Activated CD8-positive, alpha-beta T cell treated with anti-CD3 and anti-CD28 coated beads, Interleukin-2, amount 10 ng/mL, durations not matched to agents 7 days and 5 days (primary cell): ENCODE data around the gene GABBR2. TPM values are rescaled to one million over a fixed set of nuclear protein-coding genes. Genes with fewer than 3 reads are reported as not detected.
"Not testable (repeated sequence)": the region's sequence is repeated elsewhere in the genome, so short reads cannot be mapped to it uniquely, and the experiment has no call there.

ENCODE experiments used
- ATAC-seq: fragments of 150-1000 bp; cut with Tn5 transposase; one replicate; pipeline ENCODE4 v1.10.0; 2021; ENCODE audit warnings: moderate library complexity
- CTCF ChIA-PET: fragments of 350-600 bp; sonication (Branson Sonifier 250); formaldehyde crosslinking; loops from one replicate; lab custom pipeline; 2021; ENCODE audit warnings: antibody characterized with exemption; lab: Charles Lee
- POLR2A ChIA-PET: fragments of 350-600 bp; sonication (Branson Sonifier 250); formaldehyde crosslinking; loops from one replicate; lab custom pipeline; 2021; ENCODE audit warnings: antibody characterized with exemption; lab: Charles Lee
- DNase-seq: peaks from one replicate; pipeline ENCODE4 v3.0.0-alpha.2; 2020
- H3K27ac Mint-ChIP-seq: one replicate; pipeline ENCODE4 v1.8.0; 2021; ENCODE audit warnings: mild to moderate bottlenecking, mixed read lengths
- H3K27me3 Mint-ChIP-seq: one replicate; pipeline ENCODE4 v1.8.0; 2021; ENCODE audit warnings: low read depth, mixed read lengths
- H3K36me3 Mint-ChIP-seq: one replicate; pipeline ENCODE4 v1.8.0; 2021; ENCODE audit warnings: low read depth, mixed read lengths
- H3K4me1 Mint-ChIP-seq: one replicate; pipeline ENCODE4 v1.8.0; 2021; ENCODE audit warnings: low read depth, mixed read lengths
- H3K4me3 Mint-ChIP-seq: one replicate; pipeline ENCODE4 v1.8.0; 2021; ENCODE audit warnings: mild to moderate bottlenecking, mixed read lengths
- H3K9me3 Mint-ChIP-seq: one replicate; pipeline ENCODE4 v1.8.0; 2022; ENCODE audit warnings: mixed read lengths; ENCODE audit not compliant: insufficient read depth
- total RNA-seq, 2 experiments: library from RNA; stranded (reverse); gene quantifications; one replicate each; pipeline ENCODE4 v1.2.3, GENCODE V29; 2021

The GABBR2 gene
- total RNA-seq, 2 experiments from 2014 or later, result not detected

- H3K4me3 Mint-ChIP-seq, result no peak overlapping the region
- H3K36me3 Mint-ChIP-seq, result no peaks in the 10 kb centered on the region
- H3K4me1 Mint-ChIP-seq, result no peaks in the 10 kb centered on the region
- POLR2A ChIA-PET, result no interaction called here
- DNase-seq (no peak), ATAC-seq (no peak)
- H3K9me3 Mint-ChIP-seq, result no peaks in the 10 kb centered on the region
- H3K27ac Mint-ChIP-seq, result no peak overlapping the region
- H3K27me3 Mint-ChIP-seq, result peaks cover 9% of the 10 kb centered on the region
- CTCF ChIA-PET, result interaction anchor here (1.0 kb wide), 1 partner anchor 17 kb away, joined by 3 read pairs; no protein-coding TSS in a partner anchor
These were observed 410.3 kb downstream of the GABBR2 start for GRCh38 chr9:98298476-98298875.

GRCh38 chr9:98295824-98296223, 412.9 kb downstream of the GABBR2 start:
- Mint-ChIP-seq H3K27ac (no peak overlapping the region), H3K9me3 (no peaks in the 10 kb centered on the region), H3K4me3 (no peak overlapping the region), H3K4me1 (no peaks in the 10 kb centered on the region), H3K27me3 (peaks cover 17% of the 10 kb centered on the region), H3K36me3 (no peaks in the 10 kb centered on the region)
- ATAC-seq, result no peak
- ChIA-PET CTCF (no interaction called here), POLR2A (no interaction called here)
- DNase-seq, result no peak

GRCh38 chr9:98291820-98292219, 416.9 kb downstream of the GABBR2 start:
- ChIA-PET POLR2A (no interaction called here), CTCF (no interaction called here)
- no peaks in the 10 kb centered on the region for H3K4me1 Mint-ChIP-seq
- no peak for DNase-seq
- no peak overlapping the region for H3K4me3 Mint-ChIP-seq
- H3K27ac Mint-ChIP-seq, result no peak overlapping the region
- ATAC-seq, result no peak
- no peaks in the 10 kb centered on the region for H3K36me3 Mint-ChIP-seq
- H3K27me3 Mint-ChIP-seq, result peaks cover 17% of the 10 kb centered on the region
- no peaks in the 10 kb centered on the region for H3K9me3 Mint-ChIP-seq

- ChIA-PET CTCF (interaction anchor here (0.7 kb wide), 1 partner anchor 395 kb away, joined by 3 read pairs; no protein-coding TSS in a partner anchor), POLR2A (no interaction called here)
- no peak overlapping the region for H3K27ac Mint-ChIP-seq
- DNase-seq, result no peak
- H3K36me3 Mint-ChIP-seq, result no peaks in the 10 kb centered on the region
- no peak for ATAC-seq
- H3K9me3 Mint-ChIP-seq, result no peaks in the 10 kb centered on the region
- peaks cover 11% of the 10 kb centered on the region for H3K27me3 Mint-ChIP-seq
- no peak overlapping the region for H3K4me3 Mint-ChIP-seq
- no peaks in the 10 kb centered on the region for H3K4me1 Mint-ChIP-seq
These were observed 418.3 kb downstream of the GABBR2 start for GRCh38 chr9:98290411-98290810.

- Mint-ChIP-seq H3K4me3 (no peak overlapping the region), H3K9me3 (no peaks in the 10 kb centered on the region), H3K27me3 (peaks cover 11% of the 10 kb centered on the region), H3K4me1 (no peaks in the 10 kb centered on the region), H3K36me3 (no peaks in the 10 kb centered on the region), H3K27ac (no peak overlapping the region)
- POLR2A ChIA-PET, result no interaction called here
- ATAC-seq, result no peak
- CTCF ChIA-PET, result interaction anchor here (0.7 kb wide), 1 partner anchor 394 kb away, joined by 3 read pairs; no protein-coding TSS in a partner anchor
- DNase-seq, result no peak
These were observed 419.0 kb downstream of the GABBR2 start for GRCh38 chr9:98289614-98290201.

- Mint-ChIP-seq H3K36me3 (no peaks in the 10 kb centered on the region), H3K4me3 (no peak overlapping the region), H3K27me3 (peaks cover 8% of the 10 kb centered on the region), H3K27ac (no peak overlapping the region), H3K9me3 (no peaks in the 10 kb centered on the region), H3K4me1 (no peaks in the 10 kb centered on the region)
- DNase-seq (no peak), ATAC-seq (no peak)
- POLR2A ChIA-PET, result no interaction called here
- CTCF ChIA-PET, result no interaction called here
These were observed 419.9 kb downstream of the GABBR2 start for GRCh38 chr9:98288881-98289280.

GRCh38 chr9:98287384-98287783, 421.4 kb downstream of the GABBR2 start:
- H3K27ac Mint-ChIP-seq, result no peak overlapping the region
- no peak for ATAC-seq
- H3K36me3 Mint-ChIP-seq, result no peaks in the 10 kb centered on the region
- ChIA-PET POLR2A (no interaction called here), CTCF (no interaction called here)
- no peak overlapping the region for H3K4me3 Mint-ChIP-seq
- H3K4me1 Mint-ChIP-seq, result no peaks in the 10 kb centered on the region
- H3K27me3 Mint-ChIP-seq, result peaks cover 10% of the 10 kb centered on the region
- DNase-seq, result no peak
- H3K9me3 Mint-ChIP-seq, result no peaks in the 10 kb centered on the region

- no peaks in the 10 kb centered on the region for H3K36me3 Mint-ChIP-seq
- ChIA-PET CTCF (no interaction called here), POLR2A (no interaction called here)
- H3K4me3 Mint-ChIP-seq, result no peak overlapping the region
- H3K9me3 Mint-ChIP-seq, result no peaks in the 10 kb centered on the region
- ATAC-seq (no peak), DNase-seq (no peak)
- no peaks in the 10 kb centered on the region for H3K4me1 Mint-ChIP-seq
- H3K27ac Mint-ChIP-seq, result no peak overlapping the region
- peaks cover 13% of the 10 kb centered on the region for H3K27me3 Mint-ChIP-seq
These were observed 423.3 kb downstream of the GABBR2 start for GRCh38 chr9:98285446-98285845.

GRCh38 chr9:98284754-98285153, 424.0 kb downstream of the GABBR2 start:
- POLR2A ChIA-PET, result no interaction called here
- Mint-ChIP-seq H3K27me3 (peaks cover 15% of the 10 kb centered on the region), H3K9me3 (no peaks in the 10 kb centered on the region), H3K27ac (no peak overlapping the region), H3K36me3 (no peaks in the 10 kb centered on the region), H3K4me3 (no peak overlapping the region), H3K4me1 (no peaks in the 10 kb centered on the region)
- ATAC-seq (no peak), DNase-seq (no peak)
- CTCF ChIA-PET, result no interaction called here

- ATAC-seq, DNase-seq, H3K9me3 Mint-ChIP-seq, H3K4me3 Mint-ChIP-seq, POLR2A ChIA-PET, H3K27ac Mint-ChIP-seq, H3K4me1 Mint-ChIP-seq, H3K36me3 Mint-ChIP-seq: not testable (repeated sequence)
- peaks cover 26% of the 10 kb centered on the region for H3K27me3 Mint-ChIP-seq
- CTCF ChIA-PET, result interaction anchor here (0.7 to 1.0 kb wide), 2 partner anchors 392 to 493 kb away, joined by 3 read pairs; no protein-coding TSS in a partner anchor
These were observed 425.6 kb downstream of the GABBR2 start for GRCh38 chr9:98283143-98283542.

GRCh38 chr9:98281281-98281680, 427.5 kb downstream of the GABBR2 start:
- H3K27ac Mint-ChIP-seq, result no peak overlapping the region
- H3K36me3 Mint-ChIP-seq, result no peaks in the 10 kb centered on the region
- DNase-seq (no peak), ATAC-seq (no peak)
- CTCF ChIA-PET, result interaction anchor here (1.0 kb wide), 1 partner anchor 495 kb away, joined by 4 read pairs; no protein-coding TSS in a partner anchor
- no peak overlapping the region for H3K4me3 Mint-ChIP-seq
- H3K27me3 Mint-ChIP-seq, result peaks cover 32% of the 10 kb centered on the region
- H3K4me1 Mint-ChIP-seq, result no peaks in the 10 kb centered on the region
- POLR2A ChIA-PET, result no interaction called here
- no peaks in the 10 kb centered on the region for H3K9me3 Mint-ChIP-seq

GRCh38 chr9:98280574-98280973, 428.2 kb downstream of the GABBR2 start:
- POLR2A ChIA-PET, result no interaction called here
- no peaks in the 10 kb centered on the region for H3K4me1 Mint-ChIP-seq
- peaks cover 33% of the 10 kb centered on the region for H3K27me3 Mint-ChIP-seq
- no peak overlapping the region for H3K27ac Mint-ChIP-seq
- DNase-seq (no peak), ATAC-seq (no peak)
- no peaks in the 10 kb centered on the region for H3K36me3 Mint-ChIP-seq
- no peak overlapping the region for H3K4me3 Mint-ChIP-seq
- no peaks in the 10 kb centered on the region for H3K9me3 Mint-ChIP-seq
- CTCF ChIA-PET, result interaction anchor here (1.0 kb wide), 1 partner anchor 495 kb away, joined by 4 read pairs; no protein-coding TSS in a partner anchor
